ENCODE results near the gene ASCL5. TPM values are rescaled to one million over a fixed set of nuclear protein-coding genes. Genes with fewer than 3 reads are reported as not detected.

ASCL5 gene
- total and polyA plus RNA-seq, 9 of the 15 experiments (the other 6 are each of a cell fraction or from before 2014, with no cell fraction given) = 0.09 TPM; not detected in 8

DNA sequence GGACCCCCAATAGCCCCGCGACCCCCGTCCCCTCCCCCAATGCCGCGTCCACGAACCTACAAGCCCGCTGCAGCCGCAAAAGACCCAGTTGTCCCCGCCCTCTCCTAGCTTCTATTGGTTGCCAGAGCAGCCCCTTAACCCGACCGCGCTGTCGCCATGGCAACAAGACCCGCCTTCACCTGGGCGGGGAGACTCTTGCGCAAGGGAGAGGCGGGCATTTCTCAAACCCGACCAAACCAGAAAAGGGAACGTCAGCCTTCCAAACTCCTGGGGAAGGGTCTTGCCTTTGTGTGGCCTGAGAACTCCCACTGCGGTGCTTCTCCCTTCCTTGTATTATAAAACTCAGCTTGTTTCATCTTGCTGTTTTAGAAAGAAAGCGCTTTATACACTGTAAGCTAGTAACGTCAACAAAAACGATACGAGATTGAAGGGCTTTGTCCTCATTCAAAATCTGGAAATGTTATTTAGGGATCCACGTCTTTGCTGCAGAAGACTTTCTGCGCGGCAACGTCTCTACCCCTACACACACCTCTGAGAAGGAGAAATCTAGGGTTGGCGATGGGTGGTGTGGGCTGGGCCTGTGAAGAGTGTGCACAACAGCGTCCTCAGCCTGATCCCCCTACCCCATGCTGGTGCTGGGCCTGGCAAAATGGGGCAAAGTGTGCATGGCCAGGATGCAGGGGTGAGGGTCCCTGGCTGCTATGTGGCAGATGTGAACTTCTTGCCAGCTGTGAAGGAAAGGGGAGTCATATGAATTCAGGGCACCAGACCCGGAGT, 27.6 kb upstream of the ASCL5 start, which contains the start of gene TMEM9 (continued):
- TF ChIP-seq, protein P1, sequence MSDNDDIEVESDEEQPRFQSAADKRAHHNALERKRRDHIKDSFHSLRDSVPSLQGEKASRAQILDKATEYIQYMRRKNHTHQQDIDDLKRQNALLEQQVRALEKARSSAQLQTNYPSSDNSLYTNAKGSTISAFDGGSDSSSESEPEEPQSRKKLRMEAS (CRISPR knock-in tag; IDR thresholded peaks at IDR 0.05) = no peak; the same call in none of the 2 replicates
- TF ChIP-seq ESRRB (CRISPR knock-in tag; IDR thresholded peaks at IDR 0.05; ENCODE audit: borderline replicate concordance) (no peak), ZNF707 (CRISPR knock-in tag; conservative IDR thresholded peaks at IDR 0.05) (no peak), ZNF239 (CRISPR knock-in tag; IDR thresholded peaks at IDR 0.05) (no peak), MBD2 (IDR thresholded peaks at IDR 0.05; ENCODE audit: borderline replicate concordance, low read depth) (peak; percentile 87), ZNF77 (CRISPR knock-in tag; IDR thresholded peaks at IDR 0.05) (no peak), POLR2B (IDR thresholded peaks at IDR 0.05; ENCODE audit: low read depth, partially characterized antibody) (no peak), BRD4 (IDR thresholded peaks at IDR 0.05) (peak; percentile 55; the same call in 1 of the 2 replicates), TAF1 (IDR thresholded peaks at IDR 0.05; ENCODE audit: control insufficient read depth, extremely low read depth, insufficient read depth, low read length, severe bottlenecking) (peak; percentile 24), CREM (IDR thresholded peaks at IDR 0.05; ENCODE audit: low read depth) (peak; percentile 69), ZNF644 (tag; IDR thresholded peaks at IDR 0.05; ENCODE audit: low read depth) (no peak), ARID1B (IDR thresholded peaks at IDR 0.05) (no peak), EP400 (IDR thresholded peaks at IDR 0.05) (peak; percentile 61; the same call in 1 of the 2 replicates)
- TF ChIP-seq, protein P2, sequence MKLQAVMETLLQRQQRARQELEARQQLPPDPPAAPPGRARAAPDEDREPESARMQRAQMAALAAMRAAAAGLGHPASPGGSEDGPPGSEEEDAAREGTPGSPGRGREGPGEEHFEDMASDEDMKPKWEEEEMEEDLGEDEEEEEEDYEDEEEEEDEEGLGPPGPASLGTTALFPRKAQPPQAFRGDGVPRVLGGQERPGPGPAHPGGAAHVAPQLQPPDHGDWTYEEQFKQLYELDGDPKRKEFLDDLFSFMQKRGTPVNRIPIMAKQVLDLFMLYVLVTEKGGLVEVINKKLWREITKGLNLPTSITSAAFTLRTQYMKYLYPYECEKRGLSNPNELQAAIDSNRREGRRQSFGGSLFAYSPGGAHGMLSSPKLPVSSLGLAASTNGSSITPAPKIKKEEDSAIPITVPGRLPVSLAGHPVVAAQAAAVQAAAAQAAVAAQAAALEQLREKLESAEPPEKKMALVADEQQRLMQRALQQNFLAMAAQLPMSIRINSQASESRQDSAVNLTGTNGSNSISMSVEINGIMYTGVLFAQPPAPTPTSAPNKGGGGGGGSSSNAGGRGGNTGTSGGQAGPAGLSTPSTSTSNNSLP (IDR thresholded peaks at IDR 0.05; ENCODE audit: borderline replicate concordance, low read depth, low read length) = no peak
- TF ChIP-seq, protein P3, sequence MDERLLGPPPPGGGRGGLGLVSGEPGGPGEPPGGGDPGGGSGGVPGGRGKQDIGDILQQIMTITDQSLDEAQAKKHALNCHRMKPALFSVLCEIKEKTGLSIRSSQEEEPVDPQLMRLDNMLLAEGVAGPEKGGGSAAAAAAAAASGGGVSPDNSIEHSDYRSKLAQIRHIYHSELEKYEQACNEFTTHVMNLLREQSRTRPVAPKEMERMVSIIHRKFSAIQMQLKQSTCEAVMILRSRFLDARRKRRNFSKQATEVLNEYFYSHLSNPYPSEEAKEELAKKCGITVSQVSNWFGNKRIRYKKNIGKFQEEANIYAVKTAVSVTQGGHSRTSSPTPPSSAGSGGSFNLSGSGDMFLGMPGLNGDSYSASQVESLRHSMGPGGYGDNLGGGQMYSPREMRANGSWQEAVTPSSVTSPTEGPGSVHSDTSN (CRISPR knock-in tag; IDR thresholded peaks at IDR 0.05; ENCODE audit: low read depth) = peak; percentile 67
- TF ChIP-seq, protein P3 (tag; conservative IDR thresholded peaks at IDR 0.05; ENCODE audit: low read depth) = peak; percentile 98
- TF ChIP-seq, protein P4, sequence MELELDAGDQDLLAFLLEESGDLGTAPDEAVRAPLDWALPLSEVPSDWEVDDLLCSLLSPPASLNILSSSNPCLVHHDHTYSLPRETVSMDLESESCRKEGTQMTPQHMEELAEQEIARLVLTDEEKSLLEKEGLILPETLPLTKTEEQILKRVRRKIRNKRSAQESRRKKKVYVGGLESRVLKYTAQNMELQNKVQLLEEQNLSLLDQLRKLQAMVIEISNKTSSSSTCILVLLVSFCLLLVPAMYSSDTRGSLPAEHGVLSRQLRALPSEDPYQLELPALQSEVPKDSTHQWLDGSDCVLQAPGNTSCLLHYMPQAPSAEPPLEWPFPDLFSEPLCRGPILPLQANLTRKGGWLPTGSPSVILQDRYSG (tag; conservative IDR thresholded peaks at IDR 0.05; ENCODE audit: low read depth) = peak; percentile 86
- TF ChIP-seq, protein P5, sequence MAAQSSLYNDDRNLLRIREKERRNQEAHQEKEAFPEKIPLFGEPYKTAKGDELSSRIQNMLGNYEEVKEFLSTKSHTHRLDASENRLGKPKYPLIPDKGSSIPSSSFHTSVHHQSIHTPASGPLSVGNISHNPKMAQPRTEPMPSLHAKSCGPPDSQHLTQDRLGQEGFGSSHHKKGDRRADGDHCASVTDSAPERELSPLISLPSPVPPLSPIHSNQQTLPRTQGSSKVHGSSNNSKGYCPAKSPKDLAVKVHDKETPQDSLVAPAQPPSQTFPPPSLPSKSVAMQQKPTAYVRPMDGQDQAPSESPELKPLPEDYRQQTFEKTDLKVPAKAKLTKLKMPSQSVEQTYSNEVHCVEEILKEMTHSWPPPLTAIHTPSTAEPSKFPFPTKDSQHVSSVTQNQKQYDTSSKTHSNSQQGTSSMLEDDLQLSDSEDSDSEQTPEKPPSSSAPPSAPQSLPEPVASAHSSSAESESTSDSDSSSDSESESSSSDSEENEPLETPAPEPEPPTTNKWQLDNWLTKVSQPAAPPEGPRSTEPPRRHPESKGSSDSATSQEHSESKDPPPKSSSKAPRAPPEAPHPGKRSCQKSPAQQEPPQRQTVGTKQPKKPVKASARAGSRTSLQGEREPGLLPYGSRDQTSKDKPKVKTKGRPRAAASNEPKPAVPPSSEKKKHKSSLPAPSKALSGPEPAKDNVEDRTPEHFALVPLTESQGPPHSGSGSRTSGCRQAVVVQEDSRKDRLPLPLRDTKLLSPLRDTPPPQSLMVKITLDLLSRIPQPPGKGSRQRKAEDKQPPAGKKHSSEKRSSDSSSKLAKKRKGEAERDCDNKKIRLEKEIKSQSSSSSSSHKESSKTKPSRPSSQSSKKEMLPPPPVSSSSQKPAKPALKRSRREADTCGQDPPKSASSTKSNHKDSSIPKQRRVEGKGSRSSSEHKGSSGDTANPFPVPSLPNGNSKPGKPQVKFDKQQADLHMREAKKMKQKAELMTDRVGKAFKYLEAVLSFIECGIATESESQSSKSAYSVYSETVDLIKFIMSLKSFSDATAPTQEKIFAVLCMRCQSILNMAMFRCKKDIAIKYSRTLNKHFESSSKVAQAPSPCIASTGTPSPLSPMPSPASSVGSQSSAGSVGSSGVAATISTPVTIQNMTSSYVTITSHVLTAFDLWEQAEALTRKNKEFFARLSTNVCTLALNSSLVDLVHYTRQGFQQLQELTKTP (IDR thresholded peaks at IDR 0.05; ENCODE audit: low read depth in 1 of 2, partially characterized antibody in 2 of 2) = no peak

Data from K562 (cell line).